ENCODE results near the gene KPNB1. TPM values are rescaled to one million over a fixed set of nuclear protein-coding genes. Genes with fewer than 3 reads are reported as not detected.

The KPNB1 gene
- total and polyA plus RNA-seq, 10 of the 15 experiments (the other 5 are each of a cell fraction or from before 2014, with no cell fraction given), result 67.8 to 525 (median 246) TPM

DNA sequence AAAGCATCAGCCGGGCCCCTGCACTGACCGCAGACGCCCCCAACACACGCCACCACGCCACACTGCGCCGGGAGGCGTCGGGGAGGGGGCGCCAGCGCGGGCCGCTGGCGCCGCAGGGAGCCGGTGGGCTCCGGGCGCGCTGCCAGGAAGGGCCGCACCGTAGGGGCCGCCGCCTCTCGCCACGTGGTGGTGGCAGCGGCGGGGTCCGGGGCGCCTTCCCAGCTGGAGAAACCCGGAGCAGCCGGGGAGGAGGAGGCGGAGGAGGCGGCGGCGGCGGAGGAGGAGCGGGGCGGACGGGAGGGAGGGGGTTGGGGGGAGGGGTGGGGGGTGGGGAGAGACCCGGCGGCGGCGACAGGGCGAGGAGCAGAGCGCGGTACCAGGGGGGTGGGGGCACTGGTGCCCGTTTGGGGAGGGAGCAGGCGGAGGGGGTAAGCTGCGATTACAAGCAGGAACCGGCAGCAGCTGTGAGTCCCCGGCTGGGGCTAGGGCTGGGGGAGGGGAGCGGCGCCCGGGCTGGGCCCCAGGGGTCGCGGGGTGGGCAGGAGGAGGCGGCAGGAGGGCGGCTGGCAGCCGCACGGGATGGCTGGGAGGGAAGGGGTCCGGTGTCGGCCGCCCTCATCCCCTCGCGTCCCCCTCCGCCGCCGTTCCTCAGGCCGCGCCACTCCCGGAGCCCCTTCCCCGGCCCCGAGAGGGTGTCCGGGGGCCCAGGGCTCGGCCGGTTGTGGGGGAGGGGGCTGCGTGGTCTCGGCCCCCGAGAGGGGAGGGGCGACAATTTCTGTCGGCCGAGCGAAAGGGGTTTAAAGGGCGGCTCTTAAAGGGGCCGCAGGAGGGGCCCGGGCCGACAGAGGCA lies 44.2 kb downstream of the KPNB1 start, which contains the start of gene TBKBP1:
Gene TBKBP1, plus strand, starts transcription at position 431 of the 850 bp plus-strand sequence. CDS start 1,952 bp downstream, outside the sequence.
- H3K4me1 ChIP-seq (ENCODE audit: control insufficient read depth, insufficient read depth, low read length), result peaks cover 16% of the 10 kb centered on the region
- FAIRE-seq (no peak), ATAC-seq (peak; percentile 44), DNase-seq (ENCODE audit: low read depth, low spot score) (no peak)
- no peak within 1 kb of the TSS for H3K27ac ChIP-seq (ENCODE audit: control insufficient read depth, insufficient read depth)
- H3K79me2 ChIP-seq (ENCODE audit: control insufficient read depth, insufficient read depth, low read length), result no peaks in the 10 kb centered on the region
- in situ Hi-C loops (cut with MboI) (loop anchor here (10.0 kb wide), 1 partner anchor 111 kb away; no protein-coding TSS in a partner anchor), intact Hi-C loops (cut with micrococcal nuclease; ENCODE audit: unreplicated experiment) (no loop called here)
- peak within 1 kb of the TSS; percentile 90 for H3K4me2 ChIP-seq (ENCODE audit: control insufficient read depth, insufficient read depth)
- peak within 1 kb of the TSS; percentile 16; the same call in 1 of the 2 replicates for H3K9ac ChIP-seq (ENCODE audit: control insufficient read depth, insufficient read depth, low read length)
- no peaks in the 10 kb centered on the region for H3K9me3 ChIP-seq (replicated peaks; ENCODE audit: control insufficient read depth, insufficient read depth, low read length)
- ChIA-PET POLR2A (interaction anchor here (0.6 to 1.2 kb wide), 4 partner anchors 10 to 45 kb away, joined by 3 to 4 read pairs (median 4); partner anchors contain the start of gene KPNB1), CTCF (interaction anchor here (0.7 to 2.1 kb wide), 4 partner anchors 21 to 380 kb away, joined by 3 to 20 read pairs (median 4); no protein-coding TSS in a partner anchor), SMC1A (ENCODE audit: uncharacterized antibody, unreplicated experiment) (interaction anchor here (1.0 to 1.9 kb wide), 5 partner anchors 10 to 45 kb away, joined by 3 to 13 read pairs (median 3); partner anchors contain the start of gene KPNB1), RAD21 (ENCODE audit: unreplicated experiment) (interaction anchor here (0.7 to 2.7 kb wide), 7 partner anchors 8 to 91 kb away, joined by 3 to 13 read pairs (median 4); partner anchors contain the start of gene TBX21)
- no peaks in the 10 kb centered on the region; the same call in 1 of the 2 replicates for H4K20me1 ChIP-seq (ENCODE audit: control insufficient read depth, insufficient read depth)
- BruUV-seq (replicated peaks), result no TSS peak
- H3K36me3 ChIP-seq (ENCODE audit: control insufficient read depth in 2 of 2, insufficient read depth in 2 of 2, low read length in 1 of 2), result no peaks in the 10 kb centered on the region
- H2AFZ ChIP-seq (ENCODE audit: control insufficient read depth, low read depth, low read length), result peak within 1 kb of the TSS; percentile 66
- 1% methylated on average over 24 of the region's 87 CpGs for WGBS (ENCODE audit: insufficient coverage, insufficient replicate concordance, low lambda C conversion rate, missing lambda C conversion rate)
- peak within 1 kb of the TSS; percentile 71 for H3K4me3 ChIP-seq
- H3K27me3 ChIP-seq (replicated peaks in 1 of 2; ENCODE audit: control insufficient read depth in 2 of 2, insufficient read depth in 2 of 2, low read length in 1 of 2), result no peaks in the 10 kb centered on the region; a peak in 1 of 4 replicates
- TF ChIP-seq E4F1 (IDR thresholded peaks at IDR 0.05; ENCODE audit: borderline replicate concordance, partially characterized antibody) (no peak), ZNF207 (IDR thresholded peaks at IDR 0.05; ENCODE audit: borderline replicate concordance) (no peak), CBX3 (IDR thresholded peaks at IDR 0.05; ENCODE audit: borderline replicate concordance, low read depth) (no peak), PAX8 (IDR thresholded peaks at IDR 0.05) (no peak), HDAC2 (IDR thresholded peaks at IDR 0.05) (no peak), NFYB (IDR thresholded peaks at IDR 0.05; ENCODE audit: insufficient read depth, low read depth, low read length) (no peak), JUND (IDR thresholded peaks at IDR 0.05; ENCODE audit: low read depth, low read length) (no peak), YY1 (IDR thresholded peaks at IDR 0.05; ENCODE audit: low read depth, low read length) (no peak), CREM (IDR thresholded peaks at IDR 0.05; ENCODE audit: low read depth) (no peak), BHLHE40 (IDR thresholded peaks at IDR 0.05; ENCODE audit: borderline replicate concordance in 1 of 2, low read depth in 2 of 2, low read length in 1 of 2) (peak in 1 of 2 experiments; percentile 39; a peak in 1 of 4 replicates), ZNF217 (IDR thresholded peaks at IDR 0.05) (no peak), BACH1 (IDR thresholded peaks at IDR 0.05; ENCODE audit: borderline replicate concordance) (peak; percentile 61; the same call in 1 of the 2 replicates), NBN (IDR thresholded peaks at IDR 0.05) (no peak), LARP7 (IDR thresholded peaks at IDR 0.05) (peak; percentile 27; the same call in 1 of the 2 replicates), STAT3 (IDR thresholded peaks at IDR 0.05; ENCODE audit: low read depth, low read length) (no peak)
- TF ChIP-seq, protein P1, sequence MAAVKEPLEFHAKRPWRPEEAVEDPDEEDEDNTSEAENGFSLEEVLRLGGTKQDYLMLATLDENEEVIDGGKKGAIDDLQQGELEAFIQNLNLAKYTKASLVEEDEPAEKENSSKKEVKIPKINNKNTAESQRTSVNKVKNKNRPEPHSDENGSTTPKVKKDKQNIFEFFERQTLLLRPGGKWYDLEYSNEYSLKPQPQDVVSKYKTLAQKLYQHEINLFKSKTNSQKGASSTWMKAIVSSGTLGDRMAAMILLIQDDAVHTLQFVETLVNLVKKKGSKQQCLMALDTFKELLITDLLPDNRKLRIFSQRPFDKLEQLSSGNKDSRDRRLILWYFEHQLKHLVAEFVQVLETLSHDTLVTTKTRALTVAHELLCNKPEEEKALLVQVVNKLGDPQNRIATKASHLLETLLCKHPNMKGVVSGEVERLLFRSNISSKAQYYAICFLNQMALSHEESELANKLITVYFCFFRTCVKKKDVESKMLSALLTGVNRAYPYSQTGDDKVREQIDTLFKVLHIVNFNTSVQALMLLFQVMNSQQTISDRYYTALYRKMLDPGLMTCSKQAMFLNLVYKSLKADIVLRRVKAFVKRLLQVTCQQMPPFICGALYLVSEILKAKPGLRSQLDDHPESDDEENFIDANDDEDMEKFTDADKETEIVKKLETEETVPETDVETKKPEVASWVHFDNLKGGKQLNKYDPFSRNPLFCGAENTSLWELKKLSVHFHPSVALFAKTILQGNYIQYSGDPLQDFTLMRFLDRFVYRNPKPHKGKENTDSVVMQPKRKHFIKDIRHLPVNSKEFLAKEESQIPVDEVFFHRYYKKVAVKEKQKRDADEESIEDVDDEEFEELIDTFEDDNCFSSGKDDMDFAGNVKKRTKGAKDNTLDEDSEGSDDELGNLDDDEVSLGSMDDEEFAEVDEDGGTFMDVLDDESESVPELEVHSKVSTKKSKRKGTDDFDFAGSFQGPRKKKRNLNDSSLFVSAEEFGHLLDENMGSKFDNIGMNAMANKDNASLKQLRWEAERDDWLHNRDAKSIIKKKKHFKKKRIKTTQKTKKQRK (IDR thresholded peaks at IDR 0.05; ENCODE audit: low read depth, low read length), result no peak

Data from GM12878 (cell line).